HG03558 (cell line): ENCODE results near the gene TSPEAR.
"Not testable (repeated sequence)": the region's sequence is repeated elsewhere in the genome, so short reads cannot be mapped to it uniquely, and the experiment has no call there.

Source experiments
- ATAC-seq: cut with Tn5 transposase; IDR thresholded peaks from one replicate; pipeline ENCODE4 v1.9.1; 2021; ENCODE audit warnings: moderate number of reproducible peaks; ENCODE audit not compliant: unreplicated experiment; ENCODE audit errors: extremely low read depth

TSPEAR gene

GRCh38 chr21:44657635-44658540 lies 53.5 kb downstream of the TSPEAR start, which contains the start of gene KRTAP12-3:
Gene KRTAP12-3 (plus strand): TSS chr21:44657932. CDS start chr21:44657980, 48 bp downstream.
- no peak for ATAC-seq

DNA sequence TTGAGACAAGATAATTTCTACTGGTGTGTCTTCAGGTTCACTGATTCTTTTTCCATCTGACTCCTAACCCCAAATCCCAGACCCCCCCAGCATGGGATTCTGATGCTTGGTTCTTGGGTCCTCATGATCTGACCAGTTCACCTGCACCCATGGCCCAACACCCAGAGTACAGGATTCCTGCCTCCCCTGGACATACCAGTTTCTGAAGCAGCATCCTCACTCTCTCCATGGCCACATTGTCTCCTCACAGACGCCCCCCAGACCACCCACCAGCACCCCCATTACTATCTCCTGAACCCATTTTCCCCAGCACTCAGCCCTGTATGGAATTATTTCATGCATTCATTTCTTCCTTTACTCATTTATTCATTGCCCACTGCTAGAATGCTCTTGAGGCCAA lies 54.5 kb downstream of the TSPEAR start:
- no peak for ATAC-seq

DNA sequence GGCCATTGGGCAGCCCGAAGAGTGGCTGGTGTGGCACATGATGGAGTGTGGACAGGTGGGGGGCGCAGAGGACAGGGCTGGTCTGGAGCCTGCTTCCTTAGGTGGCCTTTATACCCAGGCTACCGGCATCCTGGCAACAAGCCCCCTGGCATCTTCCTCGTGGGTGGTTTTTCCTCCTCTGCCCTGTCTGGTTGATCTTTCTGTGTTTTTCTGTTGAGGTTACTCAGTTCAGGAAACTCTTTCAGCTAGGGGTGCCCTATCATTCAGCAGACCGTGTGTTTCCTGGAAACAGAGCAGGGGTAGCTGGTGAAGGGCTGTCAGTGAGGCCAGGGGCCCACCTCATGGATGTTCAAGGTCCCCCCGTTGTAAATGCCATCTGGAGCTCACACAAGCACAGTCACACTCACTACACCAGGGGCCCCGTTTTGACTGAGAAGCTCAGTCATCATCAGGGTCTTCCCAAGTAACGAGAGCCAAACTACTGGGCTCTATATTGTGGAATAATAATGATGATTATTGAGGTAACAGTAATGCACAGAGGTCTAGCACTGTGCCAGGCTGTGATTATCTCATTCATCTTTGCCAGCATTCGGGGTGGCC lies 56.7 kb downstream of the TSPEAR start, which contains the start of gene KRTAP12-4:
Gene KRTAP12-4, minus strand, starts transcription at position 84 of the 600 bp plus-strand sequence. Its CDS starts 45 bp downstream, at position 39.
- ATAC-seq: no peak

GRCh38 chr21:44653656-44654575 lies 57.5 kb downstream of the TSPEAR start:
- no peak for ATAC-seq

DNA sequence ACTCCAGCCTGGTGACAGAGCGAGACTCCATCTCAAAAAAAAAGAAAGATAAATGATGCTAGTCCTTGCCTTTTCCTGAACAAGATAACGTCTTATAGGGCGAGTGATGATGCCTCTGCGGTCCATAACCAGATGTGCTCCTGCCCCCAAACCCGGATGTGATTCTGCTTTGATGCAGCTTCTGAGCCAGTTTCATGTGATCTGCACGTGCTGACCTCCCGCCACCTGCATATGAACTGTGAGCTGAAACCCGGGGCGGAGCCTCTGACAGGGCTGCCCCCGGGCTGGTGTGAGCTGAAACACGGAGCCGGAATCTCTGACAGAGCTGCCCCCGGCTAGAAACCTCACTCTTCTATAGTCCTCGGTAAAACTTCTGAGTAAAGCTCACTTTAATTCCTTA lies 58.2 kb downstream of the TSPEAR start:
- no peak for ATAC-seq

- ATAC-seq: no peak
These were observed 60.2 kb downstream of the TSPEAR start for GRCh38 chr21:44650973-44651675.

- ATAC-seq: no peak
These were observed 61.0 kb downstream of the TSPEAR start for GRCh38 chr21:44650265-44650972.

DNA sequence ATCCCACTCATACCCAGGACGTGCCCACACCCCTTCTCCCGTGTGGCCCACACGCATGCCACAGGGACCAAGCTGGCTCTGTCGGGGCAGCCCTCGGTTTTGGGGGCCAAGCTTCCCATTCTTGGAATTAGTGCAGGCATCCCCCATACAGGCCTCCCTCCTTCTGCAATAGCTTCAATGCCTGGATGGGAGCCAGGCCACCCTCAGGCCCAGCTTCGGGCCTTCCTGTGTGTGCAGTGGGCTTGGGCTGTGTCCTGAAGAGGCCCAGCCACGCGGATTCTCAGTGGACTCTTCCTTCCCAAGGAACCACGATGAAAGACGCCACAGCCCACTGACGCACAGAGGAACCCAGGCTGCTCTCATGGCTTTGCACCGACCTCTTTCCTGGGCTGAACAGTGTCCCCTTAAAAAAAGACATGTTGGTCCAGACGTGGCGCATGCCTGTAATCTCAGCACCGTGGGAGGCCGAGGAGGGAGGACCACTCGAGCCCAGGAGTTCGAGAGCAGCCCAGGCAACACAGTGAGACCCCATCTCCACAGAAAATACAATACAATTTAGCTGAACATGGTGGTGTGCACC lies 61.8 kb downstream of the TSPEAR start:
- no peak for ATAC-seq

DNA sequence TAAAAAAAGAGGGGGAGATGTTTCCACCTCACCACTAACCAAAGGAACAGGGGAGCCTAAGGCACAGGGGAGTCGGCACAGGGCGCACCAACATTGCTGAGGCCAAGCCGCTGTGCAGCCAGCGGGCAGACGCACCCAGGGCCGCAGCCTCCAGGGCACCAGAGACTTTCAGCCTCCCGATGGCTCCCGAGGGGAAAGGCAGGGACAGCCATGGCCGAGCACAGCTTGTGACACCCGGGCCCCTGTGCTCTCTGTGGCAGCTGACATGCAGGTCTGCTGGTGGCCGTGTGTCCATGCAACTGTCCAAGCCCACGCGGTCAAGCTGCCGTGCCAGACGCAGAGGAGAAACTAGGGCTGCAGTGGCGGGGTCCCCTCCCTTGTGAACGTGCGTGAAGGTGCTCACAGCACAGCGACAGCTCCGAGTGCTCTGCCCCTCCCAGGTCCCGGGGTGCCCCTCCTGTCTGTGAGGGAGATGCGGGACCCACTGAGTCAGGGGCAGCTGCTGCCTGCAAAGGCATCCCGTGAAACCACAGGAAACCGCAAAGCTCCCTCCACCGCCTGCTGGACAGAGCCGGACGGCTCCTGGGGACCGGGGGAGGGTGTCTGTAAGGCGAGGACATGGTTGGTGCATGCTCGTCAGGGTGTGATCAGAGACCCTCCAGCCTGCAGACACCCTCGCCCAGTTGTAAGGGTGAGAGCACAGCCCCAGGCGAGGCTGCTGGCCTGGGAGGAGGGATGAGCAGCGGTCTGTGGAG lies 62.6 kb downstream of the TSPEAR start:
- ATAC-seq: no peak

DNA sequence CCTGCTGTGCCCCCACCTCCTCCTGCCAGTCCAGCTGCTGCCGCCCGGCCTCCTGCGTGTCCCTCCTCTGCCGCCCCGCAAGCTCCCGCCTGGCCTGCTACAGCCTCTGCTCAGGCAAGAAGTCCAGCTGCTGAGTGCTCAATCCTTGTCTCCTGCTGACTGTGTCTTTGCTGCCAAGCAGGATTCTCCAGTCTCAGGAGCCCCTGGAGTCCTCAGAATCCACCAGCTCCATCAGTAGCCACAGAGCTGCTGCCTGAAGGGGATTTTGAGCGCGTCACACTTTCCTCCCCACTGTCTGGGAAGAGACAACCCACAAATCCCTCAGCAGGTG lies 64.2 kb downstream of the TSPEAR start:
- no peak for ATAC-seq

DNA sequence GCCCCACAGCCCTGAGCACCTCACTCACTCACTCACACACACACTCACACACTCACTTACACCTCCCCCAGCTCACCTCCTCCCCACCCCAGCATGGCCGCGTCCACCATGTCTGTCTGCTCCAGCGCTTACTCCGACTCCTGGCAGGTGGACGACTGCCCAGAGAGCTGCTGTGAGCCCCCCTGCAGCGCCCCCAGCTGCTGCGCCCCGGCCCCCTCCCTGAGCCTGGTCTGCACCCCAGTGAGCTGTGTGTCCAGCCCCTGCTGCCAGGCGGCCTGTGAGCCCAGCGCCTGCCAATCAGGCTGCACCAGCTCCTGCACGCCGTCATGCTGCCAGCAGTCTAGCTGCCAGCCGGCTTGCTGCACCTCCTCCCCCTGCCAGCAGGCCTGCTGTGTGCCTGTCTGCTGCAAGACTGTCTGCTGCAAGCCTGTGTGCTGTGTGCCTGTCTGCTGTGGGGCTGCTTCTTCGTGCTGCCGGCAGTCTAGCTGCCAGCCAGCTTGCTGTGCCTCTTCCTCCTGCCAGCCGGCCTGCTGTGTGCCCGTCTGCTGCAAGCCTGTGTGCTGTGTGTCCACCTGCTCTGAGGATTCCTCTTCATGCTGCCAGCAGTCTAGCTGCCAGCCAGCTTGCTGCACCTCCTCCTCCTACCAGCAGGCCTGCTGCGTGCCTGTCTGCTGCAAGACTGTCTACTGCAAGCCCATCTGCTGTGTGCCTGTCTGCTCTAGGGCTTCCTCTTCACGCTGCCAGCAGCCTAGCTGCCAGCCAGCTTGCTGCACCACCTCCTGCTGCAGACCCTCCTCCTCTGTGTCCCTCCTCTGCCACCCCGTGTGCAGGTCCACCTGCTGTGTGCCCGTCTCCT lies 64.8 kb downstream of the TSPEAR start, which contains the start of gene KRTAP10-11:
Gene KRTAP10-11, plus strand, starts transcription at position 49 of the 856 bp plus-strand sequence. Its CDS starts 45 bp downstream, at position 94.
- not testable (repeated sequence) for ATAC-seq

DNA sequence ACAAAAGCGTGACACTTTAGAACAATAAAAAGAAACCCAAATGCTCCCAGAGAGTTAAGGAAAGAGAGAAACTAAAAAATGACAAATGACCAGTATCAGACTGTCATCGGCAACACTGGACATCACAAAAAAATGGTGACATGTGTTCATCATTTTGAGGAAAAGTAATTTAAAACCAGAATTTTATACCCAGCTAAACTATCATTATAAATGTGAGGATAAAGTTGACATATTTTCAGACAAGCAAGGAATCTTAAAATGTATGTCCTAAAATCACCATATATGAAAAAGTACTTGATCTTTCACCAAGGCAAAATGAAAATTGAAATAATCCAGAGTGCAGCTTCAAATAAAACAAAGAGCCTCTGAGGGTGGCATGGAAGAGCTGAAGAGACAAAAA lies 66.5 kb downstream of the TSPEAR start:
- no peak for ATAC-seq

DNA sequence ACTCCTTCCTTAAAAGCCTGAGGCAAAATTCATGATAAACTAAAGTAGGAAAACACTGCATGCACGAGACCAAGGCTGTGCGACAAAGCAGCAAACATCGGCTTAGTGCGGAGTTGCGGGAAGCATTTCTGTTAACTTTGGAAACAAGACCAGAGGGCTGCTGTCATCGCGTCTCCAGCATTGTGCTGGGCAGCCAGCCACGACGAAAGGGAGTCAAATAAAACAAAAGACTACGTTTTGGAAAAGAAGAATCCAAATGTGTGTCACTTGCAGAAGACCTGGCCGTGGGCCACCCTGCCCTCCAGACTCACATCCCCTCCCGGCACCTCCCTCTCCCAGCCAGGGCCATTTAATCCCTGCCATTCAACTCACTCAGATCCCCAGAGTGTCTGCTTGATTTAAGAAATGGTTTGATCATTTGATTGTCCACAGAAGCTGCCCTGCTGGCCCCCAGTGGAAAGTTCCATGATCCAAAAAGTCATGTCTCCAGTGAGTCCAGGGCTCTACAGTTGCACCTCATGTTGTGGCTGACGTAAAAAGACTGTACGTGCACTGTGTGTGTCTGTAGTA lies 67.5 kb downstream of the TSPEAR start:
- ATAC-seq: no peak

GRCh38 chr21:44640761-44641160 lies 70.6 kb downstream of the TSPEAR start:
- no peak for ATAC-seq

DNA sequence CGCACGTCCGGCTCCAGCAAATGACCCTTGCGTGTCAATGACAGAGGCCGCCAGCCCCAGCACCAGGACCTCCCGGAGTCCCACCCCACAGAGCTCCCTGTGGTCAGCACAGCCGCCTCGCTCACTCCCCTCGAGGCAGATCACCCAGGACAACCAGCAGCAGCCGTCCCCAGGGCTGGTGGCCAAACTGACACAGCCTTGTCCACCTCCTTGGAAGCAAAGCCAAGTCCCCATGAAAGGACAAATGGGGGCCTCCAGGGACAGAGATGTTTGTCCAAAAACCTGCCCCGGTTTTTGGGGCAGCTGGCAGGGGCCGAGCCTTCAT lies 72.1 kb downstream of the TSPEAR start:
- ATAC-seq: no peak

GRCh38 chr21:44638506-44639330 lies 72.7 kb downstream of the TSPEAR start:
- not testable (repeated sequence) for ATAC-seq
